Breast epithelium (tissue), 4 donors: ENCODE results near the gene ZNF100. TPM values are rescaled to one million over a fixed set of nuclear protein-coding genes. Genes with fewer than 3 reads are reported as not detected.
A peak's percentile ranks its signal among the peaks of the same experiment; 100 is the strongest.
"Not testable (repeated sequence)": the region's sequence is repeated elsewhere in the genome, so short reads cannot be mapped to it uniquely, and the experiment has no call there.

Experiments
- DNase-seq, 2 donors: peaks; one replicate each; pipeline ENCODE4 v3.0.0-alpha.2; 2019; ENCODE audit warnings: low spot score in 2 of 2
- H3K27ac ChIP-seq, 2 donors: fragments of 200-600 bp; sonication (generic) in 1 of 2; one replicate each; pipeline ENCODE4 v1.5.1; 2016 to 2019; ENCODE audit warnings: mild to moderate bottlenecking in 1 of 2
- H3K27me3 ChIP-seq, 2 donors: fragments of 200-600 bp; sonication (generic) in 1 of 2; one replicate each; pipeline versions ENCODE4 v1.5.1 to v1.6.0; 2017 to 2019; ENCODE audit warnings: control low read depth in 1 of 2, mild to moderate bottlenecking in 1 of 2
- H3K36me3 ChIP-seq: fragments of 200-600 bp; one replicate; pipeline ENCODE4 v1.5.1; 2019
- H3K4me1 ChIP-seq, 2 donors: fragments of 200-600 bp; sonication (generic); one replicate each; pipeline ENCODE4 v1.5.1; 2016 to 2019; ENCODE audit warnings: control low read depth in 1 of 2
- H3K4me3 ChIP-seq, 3 donors: fragments of 200-600 bp; sonication (generic); 1 replicate in 2 of 3; 2 replicates in 1 of 3; pipeline ENCODE4 v1.5.1; 2016 to 2019; ENCODE audit warnings: mild to moderate bottlenecking in 3 of 3, moderate library complexity in 2 of 3
- H3K9me3 ChIP-seq, 2 donors: fragments of 200-600 bp; sonication (generic) in 1 of 2; one replicate each; pipeline ENCODE4 v1.5.1; 2016 to 2019; ENCODE audit warnings: control low read depth in 1 of 2
- POLR2A ChIP-seq: fragments of 450-650 bp; IDR thresholded peaks from one replicate; pipeline ENCODE4 v1.6.1; 2016; ENCODE audit warnings: antibody characterized with exemption, mild to moderate bottlenecking, moderate library complexity
- POLR2AphosphoS5 ChIP-seq, 3 donors: sonication (generic); formaldehyde crosslinking; IDR thresholded peaks; one replicate each; pipeline ENCODE4 v1.6.1; 2017; ENCODE audit warnings: antibody characterized with exemption in 3 of 3
- intact Hi-C: fragments of 100-400 bp; cut with DNase I; formaldehyde crosslinking; loops from one replicate; pipeline ENCODE4 v1.15.1; 2023; ENCODE audit warnings: low total_unique reads
- total RNA-seq, 3 donors: library from RNA; depleted of rRNA; stranded (reverse); fragments of >200 nt; gene quantifications; one replicate each; pipeline ENCODE4 v1.1.0, GENCODE V29; 2016
- TF ChIP-seq, protein P1 (sequence below), 3 donors: fragments of 450-650 bp; IDR thresholded peaks; one replicate each; pipeline ENCODE4 v1.5.1; 2016 to 2017; ENCODE audit warnings: antibody characterized with exemption in 3 of 3, mild to moderate bottlenecking in 3 of 3, moderate library complexity in 3 of 3

Gene ZNF100
- total RNA-seq = 10 to 100 TPM in 2 of 3 donors, 1 to 10 TPM in 1; 3.8 to 17.4 (median 11.5) TPM

DNA sequence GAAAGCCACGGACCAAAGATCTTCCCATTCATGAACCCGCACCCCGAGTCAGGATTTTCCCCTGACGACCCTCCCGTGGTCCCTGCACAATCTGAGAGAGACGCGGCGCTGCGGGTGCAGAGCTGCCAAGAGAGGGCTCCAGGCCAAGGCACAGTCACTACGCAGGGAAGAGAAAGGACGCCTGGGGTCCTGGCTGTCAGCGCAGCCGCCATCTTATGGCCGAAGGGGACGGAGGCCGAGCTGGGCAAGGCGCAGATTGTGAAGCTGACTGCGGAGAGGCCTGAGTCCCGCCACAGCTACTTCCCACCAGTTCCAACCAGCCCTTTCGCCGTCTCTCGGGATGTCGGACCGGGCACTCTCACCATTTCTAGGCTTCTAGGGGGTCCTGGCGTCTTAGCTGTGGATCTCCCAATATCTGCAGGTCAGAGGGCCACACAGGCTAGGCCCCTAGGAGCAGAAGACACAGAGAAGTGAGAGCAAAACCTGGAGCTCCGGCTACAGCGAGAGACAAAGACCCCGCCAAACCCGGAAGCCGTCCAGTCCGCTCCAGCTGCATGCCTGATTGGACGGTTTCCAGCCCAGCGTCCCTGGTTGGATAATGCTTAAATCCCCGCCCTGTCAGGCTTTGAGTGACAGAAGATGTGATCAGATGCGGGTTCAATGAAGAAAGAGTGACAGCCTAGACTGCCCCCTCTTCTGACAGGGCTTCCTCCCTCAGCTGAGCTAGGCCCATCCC lies at the start of gene ZNF100:
Gene ZNF100, minus strand, starts transcription at position 515 of the 736 bp plus-strand sequence. Its CDS starts 150 bp downstream, at position 365.
- DNase-seq = peak; percentile 84 to 91
- Histone ChIP-seq H3K36me3 (no peaks in the 10 kb centered on the region), H3K4me3 (peak within 1 kb of the TSS; percentile 65 to 83 (median 80)), H3K27ac (peak within 1 kb of the TSS; percentile 89 to 91), H3K9me3 (no peaks in the 10 kb centered on the region), H3K27me3 (no peaks in the 10 kb centered on the region), H3K4me1 (no peaks in the 10 kb centered on the region)
- intact Hi-C loops = no loop called here
- TF ChIP-seq, protein P1, sequence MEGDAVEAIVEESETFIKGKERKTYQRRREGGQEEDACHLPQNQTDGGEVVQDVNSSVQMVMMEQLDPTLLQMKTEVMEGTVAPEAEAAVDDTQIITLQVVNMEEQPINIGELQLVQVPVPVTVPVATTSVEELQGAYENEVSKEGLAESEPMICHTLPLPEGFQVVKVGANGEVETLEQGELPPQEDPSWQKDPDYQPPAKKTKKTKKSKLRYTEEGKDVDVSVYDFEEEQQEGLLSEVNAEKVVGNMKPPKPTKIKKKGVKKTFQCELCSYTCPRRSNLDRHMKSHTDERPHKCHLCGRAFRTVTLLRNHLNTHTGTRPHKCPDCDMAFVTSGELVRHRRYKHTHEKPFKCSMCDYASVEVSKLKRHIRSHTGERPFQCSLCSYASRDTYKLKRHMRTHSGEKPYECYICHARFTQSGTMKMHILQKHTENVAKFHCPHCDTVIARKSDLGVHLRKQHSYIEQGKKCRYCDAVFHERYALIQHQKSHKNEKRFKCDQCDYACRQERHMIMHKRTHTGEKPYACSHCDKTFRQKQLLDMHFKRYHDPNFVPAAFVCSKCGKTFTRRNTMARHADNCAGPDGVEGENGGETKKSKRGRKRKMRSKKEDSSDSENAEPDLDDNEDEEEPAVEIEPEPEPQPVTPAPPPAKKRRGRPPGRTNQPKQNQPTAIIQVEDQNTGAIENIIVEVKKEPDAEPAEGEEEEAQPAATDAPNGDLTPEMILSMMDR (IDR thresholded peaks at IDR 0.05) = no peak
- peak; percentile 41 for TF ChIP-seq POLR2A
- peak; percentile 26 to 78 (median 59) for TF ChIP-seq POLR2AphosphoS5 (IDR thresholded peaks at IDR 0.05)

DNA sequence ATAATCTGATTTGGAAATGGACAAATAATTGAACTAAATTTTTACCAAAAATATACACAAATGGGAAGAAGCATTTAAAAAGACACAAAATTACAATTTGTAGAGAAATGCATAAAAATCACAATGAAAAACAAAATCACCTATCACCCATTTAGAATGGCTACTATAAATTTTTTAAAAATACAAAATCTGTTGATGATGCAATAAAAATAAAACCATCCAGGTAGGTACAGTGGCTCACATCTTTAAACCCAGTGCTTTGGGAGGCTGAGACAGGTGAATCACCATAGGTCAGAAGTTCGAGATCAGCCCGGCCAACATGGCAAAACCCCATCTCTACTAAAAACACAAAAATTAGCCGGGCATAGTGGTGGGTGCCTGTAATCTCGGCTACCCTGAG lies 45.1 kb upstream of the ZNF100 start:
- no peaks in the 10 kb centered on the region for H3K4me1 ChIP-seq
- H3K27ac ChIP-seq = no peak overlapping the region
- H3K9me3 ChIP-seq = peaks cover 81 to 86% of the 10 kb centered on the region in 2 donors
- peaks cover 28% of the 10 kb centered on the region for H3K36me3 ChIP-seq
- no peak for TF ChIP-seq POLR2AphosphoS5 (IDR thresholded peaks at IDR 0.05)
- TF ChIP-seq POLR2A = no peak
- TF ChIP-seq, protein P1 (IDR thresholded peaks at IDR 0.05) = no peak
- no peak for DNase-seq
- H3K4me3 ChIP-seq = no peak overlapping the region
- H3K27me3 ChIP-seq = no peaks in the 10 kb centered on the region
- intact Hi-C loops = no loop called here

DNA sequence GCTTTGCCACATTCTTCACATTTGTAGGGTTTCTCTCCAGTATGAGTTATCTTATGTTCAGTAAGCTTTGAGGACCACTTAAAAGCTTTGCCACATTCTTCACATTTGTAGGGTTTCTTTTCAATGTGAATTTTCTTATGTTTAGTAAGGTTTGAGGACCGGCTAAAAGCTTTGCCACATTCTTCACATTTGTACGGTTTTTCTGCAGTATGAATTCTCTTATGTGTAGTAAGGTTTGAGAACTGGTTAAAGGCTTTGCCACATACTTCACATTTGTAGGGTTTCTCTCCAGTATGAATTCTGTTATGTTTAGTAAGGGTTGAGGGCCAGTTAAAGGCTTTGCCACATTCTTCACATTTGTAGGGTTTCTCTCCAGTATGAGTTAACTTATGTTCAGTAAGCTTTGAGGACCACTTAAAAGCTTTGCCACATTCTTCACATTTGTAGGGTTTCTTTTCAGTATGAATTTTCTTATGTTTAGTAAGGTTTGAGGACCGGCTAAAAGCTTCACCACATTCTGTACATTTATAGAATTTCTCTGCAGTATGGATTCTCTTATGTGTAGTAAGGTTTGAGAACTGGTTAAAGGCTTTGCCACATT lies 41.1 kb upstream of the ZNF100 start:
- H3K27me3 ChIP-seq, H3K4me3 ChIP-seq, H3K27ac ChIP-seq, DNase-seq, H3K4me1 ChIP-seq: not testable (repeated sequence)
- Histone ChIP-seq H3K9me3 (peaks cover 79 to 99% of the 10 kb centered on the region in 2 donors), H3K36me3 (peaks cover 10% of the 10 kb centered on the region)
- intact Hi-C loops = loop anchor here (5.0 kb wide), 1 partner anchor 601 kb away; no protein-coding TSS in a partner anchor

DNA sequence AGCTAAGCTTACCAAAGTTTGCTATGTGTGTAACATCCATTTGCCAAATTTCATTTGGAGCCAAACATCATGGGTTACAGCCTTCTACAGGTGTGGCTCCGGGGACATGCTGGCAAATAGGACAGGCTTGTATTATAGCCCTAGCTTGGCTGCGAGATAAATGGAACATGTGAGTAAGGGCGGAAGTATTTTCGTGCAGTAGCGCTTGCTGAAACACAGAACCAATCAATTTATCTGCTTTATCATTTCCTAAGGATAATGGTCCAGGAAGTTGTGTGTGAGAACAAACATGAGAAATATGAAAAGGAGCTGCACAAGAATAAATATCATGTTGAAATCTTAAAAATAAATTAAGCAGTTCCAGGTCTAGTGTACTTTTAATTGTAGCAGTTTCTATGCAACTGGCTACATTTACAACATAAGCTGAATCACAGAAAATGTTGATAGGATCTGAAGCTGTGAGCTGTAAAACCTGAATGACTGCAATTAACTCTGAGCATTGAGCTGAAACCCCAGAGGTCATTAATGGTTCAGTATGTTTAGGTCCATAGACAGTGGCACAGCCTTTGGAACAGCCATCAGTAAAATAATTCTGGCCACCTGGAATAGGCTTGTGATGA lies 22.2 kb upstream of the ZNF100 start:
- peaks cover 0 to 7% of the 10 kb centered on the region in 2 donors for H3K9me3 ChIP-seq
- TF ChIP-seq, protein P1 (IDR thresholded peaks at IDR 0.05) = no peak
- TF ChIP-seq POLR2A (no peak), POLR2AphosphoS5 (IDR thresholded peaks at IDR 0.05) (no peak)
- no peak overlapping the region for H3K4me3 ChIP-seq
- no peaks in the 10 kb centered on the region for H3K4me1 ChIP-seq
- DNase-seq = no peak
- intact Hi-C loops = no loop called here
- H3K36me3 ChIP-seq = no peaks in the 10 kb centered on the region
- no peaks in the 10 kb centered on the region for H3K27me3 ChIP-seq
- H3K27ac ChIP-seq = peak overlapping the region in 1 of 2 donors; percentile 25

DNA sequence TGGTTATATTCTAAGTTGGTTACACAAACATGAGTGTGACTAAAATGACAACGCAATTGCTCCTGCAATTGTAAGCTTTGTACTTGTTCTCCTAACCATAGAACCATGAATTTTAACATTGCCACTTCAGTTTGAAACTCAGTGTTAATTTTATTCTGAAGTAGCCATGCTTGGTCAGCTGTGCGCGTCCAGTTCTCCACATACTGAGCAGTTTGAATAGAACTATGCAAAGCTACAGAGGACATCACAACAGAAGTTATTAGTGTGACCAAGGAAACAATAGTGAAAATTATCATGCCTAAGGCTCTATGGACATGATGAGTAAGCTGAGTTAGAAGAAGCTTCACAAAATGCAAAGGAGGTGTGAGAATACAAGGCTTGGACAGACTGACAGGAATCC lies 19.6 kb upstream of the ZNF100 start:
- H3K9me3 ChIP-seq = peaks cover 0 to 7% of the 10 kb centered on the region in 2 donors
- no peaks in the 10 kb centered on the region for H3K27me3 ChIP-seq
- TF ChIP-seq, protein P1 (IDR thresholded peaks at IDR 0.05) = no peak
- no peak for TF ChIP-seq POLR2A
- H3K27ac ChIP-seq = no peak overlapping the region
- no peaks in the 10 kb centered on the region for H3K36me3 ChIP-seq
- DNase-seq = no peak
- intact Hi-C loops = no loop called here
- H3K4me1 ChIP-seq = no peaks in the 10 kb centered on the region
- no peak overlapping the region for H3K4me3 ChIP-seq

DNA sequence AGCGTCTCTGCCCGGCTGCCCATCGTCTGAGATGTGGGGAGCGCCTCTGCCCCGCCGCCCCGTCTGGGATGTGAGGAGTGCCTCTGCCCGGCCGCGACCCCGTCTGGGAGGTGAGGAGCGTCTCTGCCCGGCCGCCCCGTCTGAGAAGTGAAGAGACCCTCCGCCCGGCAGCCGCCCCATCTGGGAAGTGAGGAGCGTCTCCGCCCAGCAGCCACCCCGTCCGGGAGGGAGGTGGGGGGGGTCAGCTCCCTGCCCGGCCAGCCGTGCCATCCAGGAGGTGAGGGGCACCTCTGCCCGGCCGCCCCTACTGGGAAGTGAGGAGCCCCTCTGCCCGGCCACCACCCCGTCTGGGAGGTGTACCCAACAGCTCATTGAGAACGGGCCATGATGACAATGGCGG lies 8.4 kb upstream of the ZNF100 start:
- intact Hi-C loops, DNase-seq: not testable (repeated sequence)

DNA sequence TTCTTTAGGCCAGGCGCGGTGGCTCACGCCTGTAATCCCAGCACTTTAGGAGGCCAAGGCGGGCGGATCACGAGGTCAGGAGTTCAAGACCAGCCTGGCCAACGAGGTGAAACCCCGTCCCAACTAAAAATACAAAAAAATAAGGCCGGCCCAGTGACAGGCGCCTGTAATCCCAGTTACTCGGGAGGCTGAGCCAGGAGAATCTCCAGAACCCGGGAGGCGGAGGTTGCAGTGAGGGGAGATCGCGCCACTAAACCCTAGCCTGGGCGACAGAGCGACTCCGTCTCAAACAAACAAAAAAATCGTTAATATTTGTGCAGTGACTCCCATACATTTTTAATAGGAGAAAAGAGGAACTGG lies 694 bp downstream of the ZNF100 start:
- H3K9me3 ChIP-seq, intact Hi-C loops, H3K36me3 ChIP-seq, H3K27me3 ChIP-seq, DNase-seq, H3K4me1 ChIP-seq: not testable (repeated sequence)
- peak overlapping the region; percentile 65 to 83 (median 80) for H3K4me3 ChIP-seq
- H3K27ac ChIP-seq = peak overlapping the region; percentile 89 to 91

More for the DNA sequence above, 8.4 kb upstream of the ZNF100 start:
- not testable (repeated sequence) for H3K27ac ChIP-seq, H3K4me3 ChIP-seq, H3K4me1 ChIP-seq, H3K36me3 ChIP-seq, H3K9me3 ChIP-seq, H3K27me3 ChIP-seq
